Gastrocnemius medialis (tissue), 4 donors: Measurements from ENCODE around the gene VOPP1. TPM values are rescaled to one million over a fixed set of nuclear protein-coding genes. Genes with fewer than 3 reads are reported as not detected.

Source experiments
- ATAC-seq, 2 donors: fragments of 150-250 bp; one replicate each; pipeline ENCODE4 v1.9.1; 2016
- DNase-seq, 2 donors: peaks; one replicate each; pipeline ENCODE4 v3.0.0-alpha.2; 2019
- H3K27ac ChIP-seq, 4 donors: fragments of 200-600 bp; sonication (generic); 1 replicate in 1 of 4; 2 replicates in 3 of 4; pipeline ENCODE4 v1.5.1; 2016 to 2018; ENCODE audit warnings: mild to moderate bottlenecking in 2 of 4, moderate library complexity in 1 of 4
- H3K27me3 ChIP-seq, 3 donors: fragments of 200-600 bp; sonication (generic) in 2 of 3; 1 replicate in 1 of 3; 2 replicates in 2 of 3; pipeline versions ENCODE4 v1.5.1 to v1.6.0; 2016 to 2019; ENCODE audit warnings: mild to moderate bottlenecking in 1 of 3, moderate library complexity in 1 of 3
- H3K36me3 ChIP-seq, 2 donors: fragments of 200-600 bp; sonication (generic) in 1 of 2; one replicate each; pipeline ENCODE4 v1.5.1; 2017 to 2018
- H3K4me1 ChIP-seq, 2 donors: fragments of 200-600 bp; sonication (generic) in 1 of 2; one replicate each; pipeline ENCODE4 v1.5.1; 2016 to 2017; ENCODE audit warnings: mild to moderate bottlenecking in 2 of 2
- H3K4me3 ChIP-seq, 4 donors: fragments of 200-600 bp; sonication (generic) in 3 of 4; 1 replicate in 1 of 4; 2 replicates in 3 of 4; pipeline ENCODE4 v1.5.1; 2016 to 2019; ENCODE audit warnings: mild to moderate bottlenecking in 2 of 4
- H3K9me3 ChIP-seq, 3 donors: fragments of 200-600 bp; sonication (generic) in 2 of 3; 1 replicate in 1 of 3; 2 replicates in 2 of 3; pipeline ENCODE4 v1.5.1; 2016 to 2019
- POLR2A ChIP-seq, 2 donors: fragments of 450-650 bp; IDR thresholded peaks; one replicate each; pipeline ENCODE4 v1.6.1; 2017; ENCODE audit warnings: antibody characterized with exemption in 2 of 2, mild to moderate bottlenecking in 2 of 2, moderate library complexity in 2 of 2
- in situ Hi-C, 4 donors: fragments of 200-750 bp; cut with MboI; loops; one replicate each; pipeline versions ENCODE4 v1.15.0 to v1.8.0; 2017; ENCODE audit warnings: low sequenced_read_pairs in 4 of 4
- intact Hi-C: fragments of 100-400 bp; cut with DNase I; formaldehyde crosslinking; loops from one replicate; pipeline ENCODE4 v1.15.1; 2023; ENCODE audit warnings: low total_unique reads
- total RNA-seq, 4 donors: library from RNA; depleted of rRNA; stranded (reverse); fragments of >200 nt; gene quantifications; one replicate each; pipeline versions ENCODE4 v1.1.0 to v1.2.3, GENCODE V29; 2016
- TF ChIP-seq, protein P1 (sequence below), 5 experiments: fragments of 450-650 bp in 3 of 5; fragments of 200-600 bp in 2 of 5; sonication (generic) in 2 of 5; IDR thresholded peaks in 4 of 5; conservative IDR thresholded peaks in 1 of 5; 1 replicate in 4 of 5; 2 replicates in 1 of 5; pipeline ENCODE4 v1.5.1; 2016 to 2019; ENCODE audit warnings: antibody characterized with exemption in 5 of 5, mild to moderate bottlenecking in 3 of 5, moderate library complexity in 3 of 5

Gene VOPP1
- total RNA-seq, 4 donors from 2014 or later = 17.3 to 27.9 (median 26.5) TPM

DNA sequence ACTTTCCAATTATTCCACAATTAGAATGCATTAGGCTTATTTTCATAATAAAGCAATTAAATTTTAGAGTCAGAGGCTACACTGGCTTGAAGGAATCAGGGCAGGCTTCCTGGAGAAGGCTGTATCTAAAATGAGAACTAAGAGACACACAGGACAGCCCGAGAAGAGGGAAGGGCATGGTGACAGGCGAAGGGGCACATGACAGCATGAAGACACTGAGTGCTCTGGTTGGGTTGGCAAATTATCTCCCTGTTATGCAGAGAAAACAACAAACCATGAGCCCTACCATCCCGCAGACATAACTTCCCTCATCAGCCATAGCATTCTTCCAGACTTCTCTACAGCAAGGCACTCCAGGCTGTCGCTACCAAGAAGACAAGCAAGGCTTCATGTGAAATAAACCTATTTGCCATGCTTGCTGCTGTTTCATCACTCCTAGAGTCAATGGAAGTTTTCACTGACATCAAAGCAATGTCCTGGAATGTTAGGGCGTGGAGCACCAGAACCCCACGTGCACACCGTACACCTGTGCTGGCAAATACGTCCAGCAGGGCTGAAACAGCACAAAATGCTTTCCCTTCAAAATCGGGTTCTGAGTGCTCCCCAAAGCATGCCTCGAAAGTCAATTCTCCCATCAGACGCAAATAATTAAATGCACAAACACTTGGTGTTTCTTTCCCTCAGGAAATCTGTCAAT lies 21.3 kb downstream of the VOPP1 start:
- in situ Hi-C loops = no loop called here
- Histone ChIP-seq H3K27me3 (no peaks in the 10 kb centered on the region), H3K9me3 (no peaks in the 10 kb centered on the region), H3K36me3 (no peaks in the 10 kb centered on the region), H3K27ac (peak overlapping the region; percentile 90 to 96 (median 92)), H3K4me1 (peaks cover 91 to 92% of the 10 kb centered on the region in 2 donors), H3K4me3 (no peak overlapping the region)
- ATAC-seq = peak in 1 of 2 donors; percentile 34
- TF ChIP-seq POLR2A (IDR thresholded peaks at IDR 0.05) = no peak
- TF ChIP-seq, protein P1, sequence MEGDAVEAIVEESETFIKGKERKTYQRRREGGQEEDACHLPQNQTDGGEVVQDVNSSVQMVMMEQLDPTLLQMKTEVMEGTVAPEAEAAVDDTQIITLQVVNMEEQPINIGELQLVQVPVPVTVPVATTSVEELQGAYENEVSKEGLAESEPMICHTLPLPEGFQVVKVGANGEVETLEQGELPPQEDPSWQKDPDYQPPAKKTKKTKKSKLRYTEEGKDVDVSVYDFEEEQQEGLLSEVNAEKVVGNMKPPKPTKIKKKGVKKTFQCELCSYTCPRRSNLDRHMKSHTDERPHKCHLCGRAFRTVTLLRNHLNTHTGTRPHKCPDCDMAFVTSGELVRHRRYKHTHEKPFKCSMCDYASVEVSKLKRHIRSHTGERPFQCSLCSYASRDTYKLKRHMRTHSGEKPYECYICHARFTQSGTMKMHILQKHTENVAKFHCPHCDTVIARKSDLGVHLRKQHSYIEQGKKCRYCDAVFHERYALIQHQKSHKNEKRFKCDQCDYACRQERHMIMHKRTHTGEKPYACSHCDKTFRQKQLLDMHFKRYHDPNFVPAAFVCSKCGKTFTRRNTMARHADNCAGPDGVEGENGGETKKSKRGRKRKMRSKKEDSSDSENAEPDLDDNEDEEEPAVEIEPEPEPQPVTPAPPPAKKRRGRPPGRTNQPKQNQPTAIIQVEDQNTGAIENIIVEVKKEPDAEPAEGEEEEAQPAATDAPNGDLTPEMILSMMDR (IDR thresholded peaks at IDR 0.05 in 4 of 5, conservative IDR thresholded peaks at IDR 0.05 in 1 of 5) = no peak
- peak; percentile 47 to 57 for DNase-seq
- intact Hi-C loops = loop anchor here (1.0 to 5.0 kb wide), 2 partner anchors 47 to 421 kb away; no protein-coding TSS in a partner anchor

DNA sequence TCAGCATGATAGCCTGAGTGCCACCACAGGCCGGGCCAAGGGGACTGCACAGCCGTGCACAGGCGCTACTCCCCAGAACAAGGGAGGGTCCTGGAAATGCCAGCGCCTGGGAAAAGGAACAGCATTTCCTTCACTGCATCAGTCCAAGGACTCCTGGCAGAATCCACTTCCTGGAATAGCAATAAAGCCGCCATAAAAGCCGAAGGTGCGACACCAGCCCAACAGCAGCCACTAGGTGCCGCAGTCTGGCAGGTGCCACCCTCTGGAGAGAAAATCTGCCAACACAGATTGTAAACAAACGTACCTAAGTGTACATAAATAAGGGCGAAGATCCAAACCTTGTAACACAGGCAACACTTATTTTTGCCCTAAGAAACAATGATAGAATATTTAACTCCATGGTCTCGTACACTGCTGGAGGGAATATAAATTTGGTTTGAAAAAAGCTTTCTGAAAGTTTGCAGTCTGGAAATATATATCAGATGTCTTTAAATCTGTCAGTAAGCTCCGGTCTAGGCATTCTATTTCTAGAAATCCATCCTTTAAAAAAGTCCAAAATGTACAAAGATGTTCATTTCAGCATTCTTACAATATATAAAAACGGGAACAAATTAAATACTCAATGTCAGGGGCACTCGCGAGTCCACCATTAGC lies 22.2 kb downstream of the VOPP1 start:
- in situ Hi-C loops (no loop called here), intact Hi-C loops (loop anchor here (1.0 to 5.0 kb wide), 2 partner anchors 48 to 422 kb away; no protein-coding TSS in a partner anchor)
- no peak overlapping the region for H3K4me3 ChIP-seq
- H3K27ac ChIP-seq = peak overlapping the region; percentile 90 to 96 (median 92)
- H3K27me3 ChIP-seq = no peaks in the 10 kb centered on the region
- ATAC-seq (peak; percentile 10 to 18), DNase-seq (peak; percentile 59 to 71)
- H3K4me1 ChIP-seq = peaks cover 97 to 99% of the 10 kb centered on the region in 2 donors
- no peaks in the 10 kb centered on the region for H3K9me3 ChIP-seq
- no peak for TF ChIP-seq POLR2A (IDR thresholded peaks at IDR 0.05)
- TF ChIP-seq, protein P1 (IDR thresholded peaks at IDR 0.05 in 4 of 5, conservative IDR thresholded peaks at IDR 0.05 in 1 of 5) = peak; percentile 59 to 86 (median 71)
- no peaks in the 10 kb centered on the region for H3K36me3 ChIP-seq

DNA sequence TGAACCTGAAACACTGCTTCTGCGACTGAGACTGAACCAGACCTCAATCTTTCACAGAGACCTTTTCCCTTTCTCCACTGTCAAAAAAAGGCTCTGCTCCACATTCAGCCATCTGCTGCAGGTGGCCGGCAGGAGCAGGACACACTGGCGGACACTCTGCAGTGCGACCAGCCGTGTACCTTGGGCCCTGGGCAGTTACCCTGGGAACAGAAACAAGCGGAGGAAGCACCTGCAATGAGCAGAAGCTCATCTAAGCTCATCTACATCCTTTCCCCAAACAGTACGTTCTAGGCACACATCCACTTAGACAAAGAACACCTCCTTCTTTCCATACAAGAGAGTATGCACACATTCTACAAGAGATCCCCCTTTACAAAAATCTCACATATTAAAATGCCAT lies 22.8 kb downstream of the VOPP1 start:
- H3K27ac ChIP-seq = peak overlapping the region; percentile 90 to 96 (median 92)
- H3K4me1 ChIP-seq = peaks cover 97 to 98% of the 10 kb centered on the region in 2 donors
- no peaks in the 10 kb centered on the region for H3K9me3 ChIP-seq
- DNase-seq (no peak), ATAC-seq (no peak)
- H3K4me3 ChIP-seq = no peak overlapping the region
- in situ Hi-C loops (no loop called here), intact Hi-C loops (no loop called here)
- H3K36me3 ChIP-seq = no peaks in the 10 kb centered on the region
- TF ChIP-seq, protein P1 (IDR thresholded peaks at IDR 0.05 in 4 of 5, conservative IDR thresholded peaks at IDR 0.05 in 1 of 5) = no peak
- no peak for TF ChIP-seq POLR2A (IDR thresholded peaks at IDR 0.05)
- H3K27me3 ChIP-seq = no peaks in the 10 kb centered on the region

DNA sequence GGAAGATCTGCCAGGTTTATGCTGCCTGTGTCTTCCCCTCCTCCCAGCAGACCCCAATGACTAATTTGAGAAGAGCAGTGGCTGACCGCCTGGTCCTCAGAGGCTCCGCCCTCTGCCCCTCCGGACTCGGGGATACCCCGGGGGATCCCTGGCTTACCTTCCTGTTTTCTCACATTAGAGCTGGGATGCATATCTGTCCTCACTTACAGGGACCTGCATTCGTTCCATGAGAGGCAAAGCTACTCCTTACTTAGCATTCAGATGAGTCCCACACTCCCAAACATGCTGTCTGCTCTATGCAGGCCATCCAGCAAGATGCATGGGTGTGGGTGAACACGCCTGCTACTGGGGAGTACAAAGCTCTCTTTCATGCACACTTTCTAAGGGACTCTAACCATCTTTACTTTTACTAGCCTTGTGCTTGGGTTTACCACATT lies 24.0 kb downstream of the VOPP1 start:
- peak overlapping the region; percentile 90 to 96 (median 92) for H3K27ac ChIP-seq
- no peaks in the 10 kb centered on the region for H3K9me3 ChIP-seq
- no peaks in the 10 kb centered on the region for H3K27me3 ChIP-seq
- H3K4me3 ChIP-seq = no peak overlapping the region
- no peak for TF ChIP-seq POLR2A (IDR thresholded peaks at IDR 0.05)
- TF ChIP-seq, protein P1 (IDR thresholded peaks at IDR 0.05 in 4 of 5, conservative IDR thresholded peaks at IDR 0.05 in 1 of 5) = no peak
- no peaks in the 10 kb centered on the region for H3K36me3 ChIP-seq
- DNase-seq (no peak), ATAC-seq (no peak)
- H3K4me1 ChIP-seq = peaks cover 86 to 91% of the 10 kb centered on the region in 2 donors
- intact Hi-C loops = no loop called here
- in situ Hi-C loops = no loop called here
